ENCODE data around the gene ST7. TPM values are rescaled to one million over a fixed set of nuclear protein-coding genes. Genes with fewer than 3 reads are reported as not detected.

ST7 gene
- total RNA-seq, 2 experiments from 2014 or later = 4.6 to 5.6 TPM

DNA sequence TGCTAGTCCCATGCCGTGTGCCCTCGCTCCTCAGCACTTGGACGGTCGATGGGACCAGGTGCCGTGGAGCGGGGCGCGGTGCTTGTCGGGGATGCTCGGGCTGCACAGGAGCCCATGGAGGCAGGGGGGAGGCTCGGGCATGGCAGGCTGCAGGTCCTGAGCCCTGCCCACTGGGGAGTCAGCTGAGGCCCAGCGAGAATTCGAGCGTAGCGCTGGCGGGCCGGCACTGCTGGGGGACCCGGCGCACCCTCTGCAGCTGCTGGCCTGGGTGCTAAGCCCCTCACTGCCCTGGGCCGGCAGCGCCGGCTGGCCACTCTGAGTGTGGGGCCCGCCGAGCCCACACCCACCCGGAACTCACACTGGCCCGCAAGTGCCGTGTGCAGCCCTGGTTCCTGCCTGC, 44.7 kb downstream of the ST7 start:
- no peak for ATAC-seq (ENCODE audit: low read depth)
- Mint-ChIP-seq H3K4me1 (no peaks in the 10 kb centered on the region), H3K4me3 (no peak overlapping the region), H3K9me3 (peaks cover 7% of the 10 kb centered on the region), H3K27me3 (peaks cover 3% of the 10 kb centered on the region), H3K36me3 (peaks cover 1% of the 10 kb centered on the region), H3K27ac (no peak overlapping the region)
- no peak for DNase-seq
- POLR2A ChIA-PET = interaction anchor here (0.6 kb wide), 1 partner anchor 11 kb away, joined by 4 read pairs; no protein-coding TSS in a partner anchor

DNA sequence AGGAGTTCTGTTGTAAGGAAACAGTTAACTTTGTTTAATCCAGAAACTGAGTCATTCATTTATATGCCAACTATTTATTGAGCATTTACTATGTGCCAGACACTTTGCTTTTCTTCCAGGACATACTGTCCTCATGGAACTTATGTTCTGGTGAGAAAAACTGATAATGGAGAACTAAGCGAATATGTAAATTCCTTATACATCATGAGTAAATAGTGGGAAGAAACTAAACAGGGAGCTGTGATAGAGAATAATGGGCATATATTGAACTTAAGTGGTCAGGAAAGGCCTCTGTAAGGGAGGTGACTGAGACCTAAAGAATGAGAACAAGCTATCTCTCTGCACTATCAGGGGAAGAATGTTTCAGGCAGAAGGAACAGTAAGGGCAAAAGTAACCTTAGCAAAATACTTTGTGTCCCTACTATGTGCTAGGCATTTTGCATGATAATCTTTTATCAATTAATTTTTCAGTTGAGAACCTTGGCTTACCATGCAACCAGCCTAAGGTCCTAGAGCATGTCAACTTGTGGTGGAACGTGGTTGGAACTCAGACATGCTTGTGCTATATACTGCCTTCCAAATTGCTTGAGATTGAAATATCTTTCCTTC, 45.4 kb downstream of the ST7 start:
- H3K27me3 Mint-ChIP-seq = peaks cover 3% of the 10 kb centered on the region
- DNase-seq (no peak), ATAC-seq (ENCODE audit: low read depth) (no peak)
- H3K36me3 Mint-ChIP-seq = peaks cover 1% of the 10 kb centered on the region
- H3K9me3 Mint-ChIP-seq = peaks cover 7% of the 10 kb centered on the region
- no peak overlapping the region for H3K27ac Mint-ChIP-seq
- no peaks in the 10 kb centered on the region for H3K4me1 Mint-ChIP-seq
- H3K4me3 Mint-ChIP-seq = no peak overlapping the region
- POLR2A ChIA-PET = interaction anchor here (0.6 kb wide), 2 partner anchors 10 to 908 kb away, joined by 3 to 4 read pairs; no protein-coding TSS in a partner anchor

DNA sequence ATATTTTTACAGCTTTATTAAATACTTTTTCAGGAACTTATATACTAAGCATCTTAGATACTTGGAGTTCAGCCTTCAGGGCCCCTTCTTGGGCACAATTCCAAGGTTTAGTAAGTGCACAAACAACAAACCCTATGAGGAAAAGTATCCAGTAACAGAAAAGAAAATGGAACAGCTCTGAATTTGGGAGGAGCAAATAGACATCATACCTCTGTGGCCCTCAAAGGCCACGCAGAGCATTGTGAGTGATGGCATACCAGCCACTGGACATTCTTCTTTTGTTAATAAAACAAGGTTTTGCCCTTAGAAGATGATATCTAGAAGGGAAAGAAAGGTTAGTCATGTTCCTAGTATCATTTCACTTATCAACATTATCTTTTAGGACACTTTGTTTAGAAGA, 46.0 kb downstream of the ST7 start:
- Mint-ChIP-seq H3K9me3 (peaks cover 7% of the 10 kb centered on the region), H3K27ac (no peak overlapping the region), H3K27me3 (peaks cover 3% of the 10 kb centered on the region), H3K36me3 (peaks cover 1% of the 10 kb centered on the region), H3K4me3 (no peak overlapping the region), H3K4me1 (no peaks in the 10 kb centered on the region)
- POLR2A ChIA-PET = interaction anchor here (0.6 kb wide), 1 partner anchor 907 kb away, joined by 3 read pairs; no protein-coding TSS in a partner anchor
- DNase-seq = no peak
- ATAC-seq (ENCODE audit: low read depth) = no peak

DNA sequence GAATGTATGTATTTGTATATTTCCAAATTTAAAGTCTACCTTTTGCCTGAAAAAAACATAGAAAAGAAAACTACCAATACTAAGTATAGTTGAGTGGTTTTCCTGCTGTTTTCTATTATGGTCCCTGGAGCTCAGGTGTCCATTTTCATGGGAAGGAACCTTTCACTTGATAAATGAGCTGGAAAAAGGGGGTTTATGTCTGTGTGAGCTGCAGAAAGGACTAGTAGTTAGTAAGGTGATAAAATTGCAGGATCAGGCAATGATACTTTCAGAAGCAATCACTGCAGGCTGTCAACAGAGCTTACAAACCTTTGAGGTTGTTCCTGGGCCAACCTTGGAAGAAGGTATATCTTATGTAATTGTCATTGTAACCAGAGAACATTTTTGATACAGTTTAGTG, 48.0 kb downstream of the ST7 start:
- POLR2A ChIA-PET = no interaction called here
- H3K27me3 Mint-ChIP-seq = no peaks in the 10 kb centered on the region

DNA sequence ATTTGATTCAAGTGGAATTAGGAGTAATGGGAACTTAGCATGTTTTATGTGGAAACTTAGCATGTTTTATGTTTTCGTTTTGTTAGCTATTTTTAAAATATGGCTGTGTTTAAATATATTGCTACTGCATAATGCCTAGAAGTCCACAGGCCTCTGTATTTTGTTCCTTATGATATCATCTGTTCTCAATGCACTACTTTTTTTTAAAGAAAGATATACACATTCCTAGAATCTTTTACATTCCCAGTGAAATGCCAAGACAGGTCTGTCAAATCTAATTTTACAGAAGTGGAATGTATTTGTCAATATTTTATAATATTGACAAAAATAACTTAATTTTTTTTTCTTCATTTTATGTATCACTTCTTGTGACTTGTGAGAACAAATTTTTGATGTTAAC, 51.6 kb downstream of the ST7 start:
- POLR2A ChIA-PET = no interaction called here
- H3K36me3 Mint-ChIP-seq = no peaks in the 10 kb centered on the region
- no peak for ATAC-seq (ENCODE audit: low read depth)
- no peak overlapping the region for H3K4me3 Mint-ChIP-seq
- H3K27me3 Mint-ChIP-seq = no peaks in the 10 kb centered on the region
- H3K4me1 Mint-ChIP-seq = peaks cover 31% of the 10 kb centered on the region
- H3K27ac Mint-ChIP-seq = no peak overlapping the region
- H3K9me3 Mint-ChIP-seq = no peaks in the 10 kb centered on the region
- no peak for DNase-seq

More for the DNA sequence above, 48.0 kb downstream of the ST7 start:
- Mint-ChIP-seq H3K9me3 (peaks cover 7% of the 10 kb centered on the region), H3K27ac (no peak overlapping the region), H3K4me3 (no peak overlapping the region), H3K36me3 (peaks cover 1% of the 10 kb centered on the region), H3K4me1 (peaks cover 2% of the 10 kb centered on the region)
- ATAC-seq (ENCODE audit: low read depth) (no peak), DNase-seq (no peak)

DNA sequence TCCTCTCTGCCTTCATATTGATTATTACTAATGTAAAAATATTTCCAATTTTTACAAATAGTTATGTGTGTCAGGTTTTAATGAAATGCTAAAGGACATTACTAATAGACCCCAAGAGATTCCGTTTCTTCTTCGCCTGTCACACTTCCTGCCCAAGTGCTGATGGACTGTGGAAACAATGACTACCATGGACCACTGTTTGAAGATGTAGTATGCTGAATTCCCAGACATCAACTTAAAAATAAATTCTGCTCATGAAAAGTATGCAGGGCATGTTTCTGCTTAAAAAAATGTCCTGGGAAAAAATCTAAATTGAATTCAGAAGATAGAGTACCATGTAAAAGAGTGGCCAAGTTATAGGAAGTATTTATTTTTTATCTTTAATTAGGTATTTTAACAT, 52.1 kb downstream of the ST7 start:
- ATAC-seq (ENCODE audit: low read depth) = no peak
- Mint-ChIP-seq H3K9me3 (no peaks in the 10 kb centered on the region), H3K4me1 (peaks cover 36% of the 10 kb centered on the region), H3K27me3 (no peaks in the 10 kb centered on the region), H3K36me3 (no peaks in the 10 kb centered on the region), H3K4me3 (no peak overlapping the region), H3K27ac (no peak overlapping the region)
- POLR2A ChIA-PET = no interaction called here
- DNase-seq = no peak

DNA sequence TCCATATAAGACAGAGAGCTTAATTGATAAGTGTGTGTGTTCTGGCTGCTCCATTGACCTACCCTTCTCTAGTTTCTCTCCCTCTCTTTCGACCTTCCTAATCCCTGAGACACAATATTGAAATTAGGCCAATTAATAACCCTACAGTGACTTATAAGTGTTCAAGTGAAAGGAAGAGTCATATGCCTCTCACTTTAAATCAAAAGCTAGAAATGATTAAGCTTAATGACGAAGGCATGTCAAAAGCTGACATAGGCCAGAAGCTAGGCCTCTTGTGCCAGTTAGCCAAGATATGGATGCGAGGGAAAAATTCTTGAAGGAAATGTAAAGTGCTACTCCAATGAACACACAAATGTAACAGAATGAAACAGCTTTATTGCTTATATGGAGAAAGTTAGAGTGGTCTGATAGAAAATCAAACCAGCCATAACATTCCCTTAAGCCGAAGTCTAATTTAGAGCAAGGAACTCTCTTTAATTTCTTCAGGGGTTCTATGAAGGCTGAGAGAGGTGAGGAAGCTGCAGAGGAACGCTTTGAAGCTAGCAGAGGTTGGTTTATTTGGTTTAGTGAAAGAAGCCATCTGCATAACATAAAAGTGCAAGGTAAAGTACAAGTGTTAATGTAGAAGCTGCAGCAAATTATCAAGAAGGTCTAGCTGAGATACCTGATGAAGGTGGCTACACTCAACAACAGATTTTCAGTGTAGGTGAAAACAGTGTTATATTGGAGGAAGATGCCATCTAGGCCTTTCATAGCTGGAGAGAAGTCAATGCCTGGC, 53.8 kb downstream of the ST7 start:
- POLR2A ChIA-PET = no interaction called here
- H3K4me1 Mint-ChIP-seq = peaks cover 50% of the 10 kb centered on the region
- H3K4me3 Mint-ChIP-seq = peak overlapping the region; percentile 8
- H3K9me3 Mint-ChIP-seq = no peaks in the 10 kb centered on the region
- H3K27me3 Mint-ChIP-seq = no peaks in the 10 kb centered on the region
- H3K36me3 Mint-ChIP-seq = no peaks in the 10 kb centered on the region
- ATAC-seq (ENCODE audit: low read depth) = no peak
- peak overlapping the region; percentile 60 for H3K27ac Mint-ChIP-seq
- DNase-seq = no peak

DNA sequence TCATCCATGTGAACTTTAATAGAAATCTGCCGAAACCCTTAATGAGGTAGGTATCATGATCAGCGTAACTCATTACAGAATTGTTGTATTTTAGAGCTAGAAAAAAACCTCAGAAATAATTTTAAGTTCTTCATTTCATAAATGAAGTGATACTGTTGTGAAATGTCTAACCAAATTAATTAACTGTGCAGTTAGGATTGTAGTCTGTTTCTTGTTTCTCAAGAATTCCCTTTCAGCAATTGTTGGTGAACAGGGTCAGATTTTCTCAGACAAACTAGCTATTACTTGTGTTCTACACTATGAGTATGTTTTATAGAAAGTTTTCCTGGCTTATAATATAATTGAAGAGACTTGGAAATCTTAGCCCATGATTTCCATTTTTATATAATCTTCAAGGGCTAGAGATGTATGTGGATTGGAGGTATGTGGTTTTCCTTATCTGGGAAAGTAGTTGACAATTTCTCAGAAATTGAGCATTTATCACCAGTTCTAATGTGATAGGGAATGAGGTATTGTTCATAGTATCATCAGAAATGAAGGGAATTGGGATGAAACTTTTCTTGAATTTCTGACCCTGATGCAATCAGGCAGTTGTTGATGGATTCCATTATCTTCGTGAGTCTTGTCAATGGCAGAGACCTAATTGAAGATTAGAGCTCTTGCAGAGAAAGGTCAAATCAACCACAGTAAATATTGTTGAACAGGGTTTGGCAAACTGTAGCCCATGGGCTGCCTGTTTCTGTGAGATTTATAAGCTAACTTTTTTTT, 55.0 kb downstream of the ST7 start:
- no peaks in the 10 kb centered on the region for H3K36me3 Mint-ChIP-seq
- H3K4me1 Mint-ChIP-seq = peaks cover 50% of the 10 kb centered on the region
- H3K4me3 Mint-ChIP-seq = peak overlapping the region; percentile 20
- no peak for ATAC-seq (ENCODE audit: low read depth)
- no peaks in the 10 kb centered on the region for H3K27me3 Mint-ChIP-seq
- DNase-seq = no peak
- POLR2A ChIA-PET = interaction anchor here (0.7 to 1.5 kb wide), 2 partner anchors 8 to 10 kb away, joined by 4 read pairs; no protein-coding TSS in a partner anchor
- no peaks in the 10 kb centered on the region for H3K9me3 Mint-ChIP-seq
- H3K27ac Mint-ChIP-seq = no peak overlapping the region

DNA sequence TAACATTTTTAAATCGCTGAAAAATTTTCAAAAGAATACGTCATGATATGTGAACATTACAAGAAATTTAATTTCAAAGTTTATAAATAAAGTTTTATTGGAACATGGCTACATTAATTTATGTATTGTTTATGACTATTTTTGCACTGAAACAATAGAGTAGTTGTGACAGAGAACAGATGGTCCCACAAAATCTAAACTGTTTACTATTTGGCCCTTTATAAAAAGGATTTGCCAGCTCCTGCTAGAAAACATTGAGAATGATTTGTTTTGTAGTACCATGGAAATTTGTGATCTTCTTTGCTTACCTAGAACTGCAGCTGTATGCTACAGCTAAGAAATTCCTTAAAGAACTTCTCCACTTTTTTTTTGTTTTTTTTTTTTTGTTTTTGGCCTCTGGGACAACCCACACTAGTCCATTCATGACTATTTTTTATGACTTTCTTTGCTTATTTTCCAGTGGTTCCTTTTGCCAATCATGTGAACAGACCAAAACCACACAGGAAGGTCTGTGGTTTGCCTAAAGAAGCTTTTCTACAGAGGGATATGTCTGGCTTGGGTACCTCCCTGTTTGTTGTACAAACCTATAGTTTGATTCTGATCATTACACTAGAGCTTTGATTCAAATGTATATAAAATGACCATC, 55.7 kb downstream of the ST7 start:
- H3K36me3 Mint-ChIP-seq = no peaks in the 10 kb centered on the region
- peak overlapping the region; percentile 47 for H3K4me3 Mint-ChIP-seq
- POLR2A ChIA-PET = interaction anchor here (0.7 to 1.5 kb wide), 2 partner anchors 9 to 11 kb away, joined by 4 read pairs; no protein-coding TSS in a partner anchor
- no peaks in the 10 kb centered on the region for H3K27me3 Mint-ChIP-seq
- H3K9me3 Mint-ChIP-seq = no peaks in the 10 kb centered on the region
- peaks cover 50% of the 10 kb centered on the region for H3K4me1 Mint-ChIP-seq
- peak overlapping the region; percentile 30 for H3K27ac Mint-ChIP-seq
- DNase-seq (no peak), ATAC-seq (ENCODE audit: low read depth) (peak; percentile 73)

DNA sequence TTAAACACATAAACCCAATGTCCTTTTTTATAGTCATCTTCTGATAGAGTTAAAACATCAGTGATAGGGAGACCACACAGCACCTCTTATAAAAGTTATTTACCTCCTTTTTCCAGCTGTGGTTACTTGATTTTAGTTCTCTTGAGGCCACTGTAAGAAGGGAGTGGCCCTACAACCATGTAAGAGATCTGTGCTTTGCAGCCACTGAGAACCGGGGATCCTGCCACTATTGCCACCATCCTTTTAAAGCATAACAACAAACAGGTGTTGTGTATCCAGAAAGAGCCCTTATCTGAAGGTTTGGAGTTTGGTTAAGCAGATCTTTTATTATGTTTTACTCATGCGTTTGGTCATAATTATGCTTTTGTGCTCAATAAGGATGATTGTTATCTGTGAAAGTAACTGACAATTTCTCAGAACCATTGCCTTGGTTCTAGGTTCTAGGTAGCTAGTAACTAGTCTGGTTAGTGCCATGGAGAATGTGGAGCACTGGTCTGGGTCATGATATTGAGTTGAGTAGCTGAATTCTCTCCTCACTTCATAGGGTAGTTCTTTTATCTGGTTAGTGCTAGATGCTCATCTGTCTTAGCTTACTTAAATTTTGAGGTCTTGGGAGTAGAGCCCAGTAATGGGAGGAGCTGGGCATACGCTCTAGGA, 56.5 kb downstream of the ST7 start:
- no peak for DNase-seq
- peaks cover 53% of the 10 kb centered on the region for H3K4me1 Mint-ChIP-seq
- POLR2A ChIA-PET = interaction anchor here (1.5 kb wide), 1 partner anchor 9 kb away, joined by 4 read pairs; no protein-coding TSS in a partner anchor
- peak; percentile 37 for ATAC-seq (ENCODE audit: low read depth)
- no peaks in the 10 kb centered on the region for H3K27me3 Mint-ChIP-seq
- H3K9me3 Mint-ChIP-seq = no peaks in the 10 kb centered on the region
- H3K4me3 Mint-ChIP-seq = peak overlapping the region; percentile 47
- peak overlapping the region; percentile 5 for H3K27ac Mint-ChIP-seq
- no peaks in the 10 kb centered on the region for H3K36me3 Mint-ChIP-seq

DNA sequence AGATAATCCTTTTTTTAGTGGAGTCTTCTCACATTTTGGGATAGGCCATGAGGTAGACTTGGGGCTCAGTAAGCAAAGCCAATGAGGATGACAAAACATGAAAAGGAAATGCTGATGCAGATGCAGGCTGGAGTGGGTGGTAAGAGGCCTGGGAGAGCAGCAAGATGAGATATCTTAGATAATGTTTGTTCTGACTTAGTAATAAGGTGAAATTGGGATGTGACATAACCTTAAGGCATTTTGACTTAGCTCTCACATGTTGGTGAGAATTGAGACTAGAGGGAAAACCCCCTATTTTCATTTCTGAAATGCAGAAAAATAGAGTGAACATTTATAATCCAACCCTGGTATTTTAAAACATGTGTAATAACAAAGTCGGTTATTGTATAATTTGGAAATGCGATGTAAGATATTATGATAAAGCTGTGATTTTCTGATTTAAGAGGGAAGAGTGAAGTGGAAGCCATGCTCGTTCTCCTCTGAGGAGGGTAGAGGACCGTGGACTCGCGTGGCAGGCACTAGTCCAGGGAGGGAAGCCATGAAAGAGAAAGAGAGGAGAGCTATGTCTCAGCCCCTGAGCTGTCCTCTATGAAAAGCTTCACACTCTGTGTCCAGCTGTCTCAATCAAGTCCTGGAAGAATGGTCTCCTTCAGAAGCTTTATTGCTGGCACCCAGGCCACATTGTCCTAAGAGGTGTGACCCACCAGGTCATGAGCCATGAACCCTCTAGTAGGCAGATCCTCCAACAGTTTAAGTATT, 57.3 kb downstream of the ST7 start:
- Mint-ChIP-seq H3K27ac (peak overlapping the region; percentile 5), H3K9me3 (no peaks in the 10 kb centered on the region), H3K27me3 (no peaks in the 10 kb centered on the region), H3K4me1 (peaks cover 58% of the 10 kb centered on the region), H3K4me3 (peak overlapping the region; percentile 47), H3K36me3 (no peaks in the 10 kb centered on the region)
- ATAC-seq (ENCODE audit: low read depth) (no peak), DNase-seq (no peak)
- POLR2A ChIA-PET = no interaction called here
